HG03280 (cell line): ENCODE measurements around the gene NSMF.
"Not testable (repeated sequence)": the region's sequence is repeated elsewhere in the genome, so short reads cannot be mapped to it uniquely, and the experiment has no call there.

Experiments used
- ATAC-seq: cut with Tn5 transposase; IDR thresholded peaks from one replicate; pipeline ENCODE4 v1.9.1; 2021; ENCODE audit warnings: mild to moderate bottlenecking, moderate library complexity; ENCODE audit not compliant: unreplicated experiment

The NSMF gene

GRCh38 chr9:137459601-137460362 is 648 bp upstream of the NSMF start:
- no peak for ATAC-seq

- ATAC-seq: no peak
Measured at GRCh38 chr9:137458194-137459151, 661 bp downstream of the NSMF start.

GRCh38 chr9:137457406-137458193 is 1.5 kb downstream of the NSMF start:
- ATAC-seq: no peak

- ATAC-seq: no peak
Measured at GRCh38 chr9:137456864-137457405, 2.2 kb downstream of the NSMF start.

GRCh38 chr9:137456061-137456863 is 2.9 kb downstream of the NSMF start:
- no peak for ATAC-seq

- no peak for ATAC-seq
Measured at GRCh38 chr9:137455359-137455991, 3.7 kb downstream of the NSMF start.

GRCh38 chr9:137454597-137455358 is 4.4 kb downstream of the NSMF start:
- no peak for ATAC-seq

- ATAC-seq: peak; percentile 27
Measured at GRCh38 chr9:137454145-137454596, 5.0 kb downstream of the NSMF start.

GRCh38 chr9:137453643-137454081 is 5.5 kb downstream of the NSMF start:
- ATAC-seq: peak; percentile 61

GRCh38 chr9:137452761-137453642 is 6.1 kb downstream of the NSMF start:
- ATAC-seq: no peak

GRCh38 chr9:137452006-137452760 is 7.0 kb downstream of the NSMF start:
- ATAC-seq: no peak

GRCh38 chr9:137451264-137452005 is 7.7 kb downstream of the NSMF start:
- ATAC-seq: not testable (repeated sequence)

GRCh38 chr9:137450539-137451222 is 8.5 kb downstream of the NSMF start:
- not testable (repeated sequence) for ATAC-seq

- ATAC-seq: no peak
Measured at GRCh38 chr9:137449931-137450538, 9.1 kb downstream of the NSMF start.
